ENCODE data around the gene P2RY6.
"Not testable (repeated sequence)": the region's sequence is repeated elsewhere in the genome, so short reads cannot be mapped to it uniquely, and the experiment has no call there.

P2RY6 gene

GRCh38 chr11:73259406-73260126 lies 12.6 kb upstream of the P2RY6 start:
- no peak for DNase-seq (ENCODE audit: low read depth, low spot score)

DNA sequence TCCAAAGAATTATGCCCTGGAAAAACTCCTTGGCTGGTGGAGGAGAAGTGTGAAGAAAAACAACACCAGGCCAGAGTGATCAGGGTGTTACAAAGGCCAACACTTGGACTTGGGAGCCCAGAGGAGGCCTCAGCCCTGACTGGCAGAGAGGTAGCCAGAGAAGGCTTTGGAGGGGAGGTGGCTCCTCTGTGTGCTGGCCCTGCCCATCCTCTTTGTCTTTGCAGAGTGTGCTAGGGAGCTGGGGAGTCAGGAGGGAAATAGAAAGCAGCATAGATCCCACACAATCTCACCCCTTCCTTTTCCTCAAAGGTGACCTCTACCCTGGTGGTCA lies 12.0 kb upstream of the P2RY6 start:
- no peak for DNase-seq (ENCODE audit: low read depth, low spot score)

- no peak for DNase-seq (ENCODE audit: low read depth, low spot score)
These were observed 9.2 kb upstream of the P2RY6 start for GRCh38 chr11:73262851-73263495.

DNA sequence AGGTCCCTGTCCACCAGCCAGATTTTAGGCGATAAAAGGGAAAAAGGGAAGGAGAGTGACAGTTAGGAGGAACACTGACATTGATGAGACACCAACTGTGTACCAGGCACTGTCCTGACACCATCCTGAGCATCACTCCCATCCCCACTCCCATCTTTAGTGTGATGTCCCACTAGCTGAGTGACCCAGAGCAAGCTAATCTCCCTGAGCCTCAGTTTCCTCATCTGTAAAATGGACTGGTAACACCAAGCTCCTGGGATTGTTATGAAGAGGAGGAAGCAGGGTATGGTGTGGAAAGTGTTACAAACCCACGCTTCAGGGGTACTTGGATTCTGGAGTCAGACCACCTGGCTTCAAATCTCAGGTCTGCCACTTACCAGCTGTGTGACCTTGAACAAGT lies 8.5 kb upstream of the P2RY6 start:
- no peak for DNase-seq (ENCODE audit: low read depth, low spot score)

DNA sequence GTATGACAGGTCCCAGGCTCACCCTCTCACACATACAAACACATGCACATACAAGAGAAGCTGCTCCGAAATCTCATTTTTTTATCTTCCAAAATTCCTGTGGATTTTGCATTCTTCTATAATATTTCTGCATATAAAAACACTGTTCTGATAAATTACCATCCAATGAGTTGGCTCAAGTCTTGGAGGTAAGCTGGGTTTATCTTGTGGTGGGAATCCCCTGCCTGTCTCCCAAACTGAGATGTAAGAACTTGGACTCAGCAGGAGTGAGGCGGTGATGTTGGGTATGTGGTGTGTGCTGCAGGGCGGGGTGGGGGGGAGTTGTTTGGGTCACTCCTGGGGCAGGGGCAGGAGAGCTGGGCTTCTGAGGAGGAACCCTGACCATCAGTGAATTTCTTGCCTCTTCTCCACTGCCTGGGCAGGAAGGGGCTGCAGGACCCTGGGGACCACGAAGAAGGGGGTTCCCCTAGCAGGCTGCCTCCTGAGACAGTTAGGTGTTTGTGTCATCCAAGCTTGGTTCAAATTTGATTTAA lies 6.8 kb upstream of the P2RY6 start:
- no peak for DNase-seq (ENCODE audit: low read depth, low spot score)

- DNase-seq (ENCODE audit: low read depth, low spot score) = no peak
These were observed 6.1 kb upstream of the P2RY6 start for GRCh38 chr11:73265853-73266645.

GRCh38 chr11:73266646-73267020 lies 5.5 kb upstream of the P2RY6 start:
- no peak for DNase-seq (ENCODE audit: low read depth, low spot score)

- no peak for DNase-seq (ENCODE audit: low read depth, low spot score)
These were observed 4.9 kb upstream of the P2RY6 start for GRCh38 chr11:73267122-73267846.

GRCh38 chr11:73267906-73268540 lies 4.1 kb upstream of the P2RY6 start:
- no peak for DNase-seq (ENCODE audit: low read depth, low spot score)

DNA sequence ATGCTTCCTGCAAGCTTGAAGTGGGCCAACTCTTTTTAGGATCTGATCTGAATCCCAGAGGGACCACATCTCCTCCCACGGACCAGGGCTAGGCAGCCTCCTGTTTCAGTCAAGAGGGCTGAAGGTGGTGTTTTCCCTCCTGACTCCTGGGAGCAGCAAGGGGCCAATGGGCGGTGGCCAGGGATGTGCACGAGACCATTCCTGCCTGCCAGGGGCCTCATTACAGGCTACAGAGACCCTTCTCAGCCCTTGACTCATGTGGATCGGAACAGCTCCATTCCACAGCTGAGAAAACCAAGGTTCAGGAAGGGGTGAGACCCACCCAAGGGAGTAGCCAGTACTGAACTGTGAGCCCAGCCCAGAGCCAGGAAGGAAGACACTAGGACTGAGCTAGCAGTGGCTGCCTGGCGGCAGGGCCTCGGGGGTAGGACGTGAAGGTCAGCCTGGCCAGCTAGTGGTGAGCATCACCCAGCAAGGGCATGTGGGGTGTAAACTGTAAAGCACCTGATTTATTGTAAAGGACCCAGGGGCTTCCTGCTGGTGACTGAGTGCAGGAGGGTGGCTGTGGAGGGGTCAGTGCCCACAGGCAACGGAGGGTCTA lies 3.4 kb upstream of the P2RY6 start:
- no peak for DNase-seq (ENCODE audit: low read depth, low spot score)

- no peak for DNase-seq (ENCODE audit: low read depth, low spot score)
These were observed 2.6 kb upstream of the P2RY6 start for GRCh38 chr11:73269459-73270015.

DNA sequence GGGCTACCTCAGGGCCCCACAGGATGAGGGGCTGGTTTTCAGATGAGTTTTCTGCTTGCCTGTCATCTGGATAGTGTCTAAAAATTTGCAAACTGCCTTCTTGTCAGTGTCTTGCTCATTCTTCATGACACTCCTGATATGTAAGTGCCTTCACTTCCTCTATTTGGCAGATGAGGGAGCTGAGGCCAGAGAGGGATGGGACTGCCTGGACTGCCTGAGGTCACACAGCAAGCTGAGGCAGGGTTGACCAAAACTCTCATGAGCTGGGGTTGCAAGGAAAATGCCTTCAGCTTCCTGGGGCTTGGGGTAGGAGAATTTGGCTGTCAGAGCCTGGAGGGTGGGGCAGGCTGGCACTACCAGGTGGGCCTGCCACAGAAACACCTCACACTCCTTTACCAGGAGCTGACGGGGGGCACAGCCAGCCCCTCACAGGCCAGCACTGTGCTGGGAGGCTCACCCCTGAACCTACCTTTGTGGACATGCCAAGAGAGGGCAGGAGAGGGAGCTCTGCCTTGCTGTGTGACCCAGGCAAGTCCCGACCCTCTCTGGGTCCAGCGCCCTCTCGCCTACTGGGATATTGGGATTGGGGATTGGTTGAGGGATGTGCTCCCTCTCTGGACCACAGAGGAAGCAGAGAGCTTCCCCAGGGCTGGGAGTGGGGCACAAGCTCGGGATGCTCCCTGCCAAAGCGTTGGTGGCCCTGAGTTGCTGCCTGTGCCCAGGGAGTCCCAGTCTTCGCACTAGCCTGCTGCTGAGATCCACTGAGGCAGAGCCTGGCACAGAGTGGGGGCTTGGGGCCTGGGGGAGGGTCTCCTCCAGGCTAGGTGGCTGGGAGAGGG lies 1.9 kb upstream of the P2RY6 start:
- no peak for DNase-seq (ENCODE audit: low read depth, low spot score)

DNA sequence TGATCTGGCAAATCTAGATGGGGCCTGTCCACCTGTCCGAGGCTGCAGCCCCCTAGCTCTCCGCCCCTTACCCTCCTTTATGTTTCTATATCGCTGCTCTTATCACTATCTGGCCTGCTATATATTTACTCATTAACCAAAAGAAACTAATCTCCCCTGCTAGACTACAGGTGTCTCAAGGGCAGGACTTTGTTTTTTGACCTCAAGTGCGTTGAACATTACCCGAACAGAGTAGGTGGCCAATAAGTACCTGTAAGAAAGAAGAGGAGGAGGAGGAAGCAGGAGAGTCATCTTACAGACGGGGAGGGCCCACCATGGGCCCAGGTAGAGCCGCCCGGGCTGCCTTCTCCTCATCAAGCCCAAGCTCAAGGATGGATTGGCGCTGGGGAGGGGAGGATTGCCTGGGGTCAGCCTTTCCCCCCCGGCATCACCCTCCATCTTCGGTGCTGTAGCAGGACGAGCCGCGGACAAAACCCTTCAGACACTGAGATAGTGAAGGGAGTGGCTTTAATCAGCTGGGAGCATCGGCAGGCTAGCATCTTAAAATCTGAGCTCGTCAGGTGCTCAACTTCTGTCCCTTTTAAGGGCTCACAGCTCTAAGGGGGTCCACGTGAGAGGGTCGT lies 1.2 kb upstream of the P2RY6 start:
- DNase-seq (ENCODE audit: low read depth, low spot score) = no peak

GRCh38 chr11:73271478-73271865 lies 666 bp upstream of the P2RY6 start:
- not testable (repeated sequence) for DNase-seq (ENCODE audit: low read depth, low spot score)

DNA sequence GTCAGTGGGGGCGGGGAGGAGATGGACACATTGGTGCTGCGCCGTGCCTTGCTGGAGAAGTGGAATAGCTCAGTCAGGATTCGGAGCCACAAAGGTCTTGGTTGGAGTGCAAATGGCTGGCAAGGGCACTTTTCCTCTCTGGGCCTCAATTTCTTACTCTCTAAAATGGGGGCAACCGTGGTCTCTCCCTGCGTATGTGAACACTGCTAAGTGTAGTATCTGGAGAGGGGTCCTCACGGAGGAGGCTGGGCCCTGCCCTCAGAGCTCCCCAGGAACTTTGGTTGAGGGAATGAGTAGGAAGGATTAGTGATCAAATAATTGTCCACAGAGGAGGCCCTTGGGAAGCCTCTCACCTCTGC lies 521 bp downstream of the P2RY6 start:
- DNase-seq (ENCODE audit: low read depth, low spot score) = no peak

GRCh38 chr11:73273222-73273895 lies 1.2 kb downstream of the P2RY6 start:
- DNase-seq (ENCODE audit: low read depth, low spot score) = no peak

- DNase-seq (ENCODE audit: low read depth, low spot score) = not testable (repeated sequence)
These were observed 2.1 kb downstream of the P2RY6 start for GRCh38 chr11:73274191-73274590.

DNA sequence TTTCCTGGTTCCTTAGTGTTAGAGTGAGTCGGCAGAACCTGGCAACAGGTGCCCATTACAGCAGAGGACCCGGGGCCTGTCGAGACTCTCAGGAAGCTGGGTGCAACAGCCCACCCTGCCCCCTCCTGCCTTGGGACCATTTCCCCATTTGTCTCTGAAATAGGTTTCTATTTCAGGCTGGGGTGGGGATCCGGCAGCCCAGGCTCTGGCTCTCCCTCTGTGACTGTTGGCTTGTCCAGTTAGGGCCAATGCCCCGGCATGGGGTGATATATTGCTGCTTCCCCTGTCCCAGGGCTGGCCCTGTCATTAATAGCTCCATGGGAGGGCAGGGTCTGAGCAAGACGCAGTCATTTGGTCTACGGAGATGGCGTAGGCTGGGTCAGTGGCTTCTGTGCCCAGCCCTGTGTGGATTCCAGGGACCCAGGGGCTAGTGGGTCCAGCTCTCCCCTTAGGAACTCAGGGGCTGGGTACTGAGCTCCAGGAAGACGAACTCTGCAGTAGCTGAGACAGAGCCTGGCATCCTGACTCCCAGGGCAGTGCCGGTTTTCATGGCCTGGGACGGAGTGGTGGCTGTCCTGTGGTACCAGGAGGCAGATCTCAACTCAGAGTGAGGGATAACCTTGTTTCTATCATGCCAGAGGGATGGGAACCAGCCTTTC lies 2.7 kb downstream of the P2RY6 start:
- DNase-seq (ENCODE audit: low read depth, low spot score) = no peak

Measured in brain pericyte (primary cell).